Fibroblast of villous mesenchyme (primary cell): ENCODE data around the gene IL7R. TPM values are rescaled to one million over a fixed set of nuclear protein-coding genes. Genes with fewer than 3 reads are reported as not detected.
A peak's percentile ranks its signal among the peaks of the same experiment; 100 is the strongest.

Source experiments
- DNase-seq: peaks from one replicate; pipeline ENCODE4 v3.0.0-alpha.2; 2010; ENCODE audit warnings: low read depth
- H3K4me3 ChIP-seq: 2 replicates; pipeline ENCODE4 v1.5.1; 2011; ENCODE audit warnings: low read depth, mild to moderate bottlenecking, low read length
- total RNA-seq: library from RNA; depleted of rRNA; stranded (reverse); fragments of >200 nt; gene quantifications from 2 replicates; pipeline ENCODE4 v1.2.3, GENCODE V29; 2012
- TF ChIP-seq, protein P1 (sequence below): IDR thresholded peaks from 2 replicates; pipeline ENCODE4 v1.5.1; 2012; ENCODE audit warnings: low read depth, mild to moderate bottlenecking, low read length; ENCODE audit not compliant: insufficient read depth

IL7R gene
- total RNA-seq, 1 donor = 74.7 TPM

DNA sequence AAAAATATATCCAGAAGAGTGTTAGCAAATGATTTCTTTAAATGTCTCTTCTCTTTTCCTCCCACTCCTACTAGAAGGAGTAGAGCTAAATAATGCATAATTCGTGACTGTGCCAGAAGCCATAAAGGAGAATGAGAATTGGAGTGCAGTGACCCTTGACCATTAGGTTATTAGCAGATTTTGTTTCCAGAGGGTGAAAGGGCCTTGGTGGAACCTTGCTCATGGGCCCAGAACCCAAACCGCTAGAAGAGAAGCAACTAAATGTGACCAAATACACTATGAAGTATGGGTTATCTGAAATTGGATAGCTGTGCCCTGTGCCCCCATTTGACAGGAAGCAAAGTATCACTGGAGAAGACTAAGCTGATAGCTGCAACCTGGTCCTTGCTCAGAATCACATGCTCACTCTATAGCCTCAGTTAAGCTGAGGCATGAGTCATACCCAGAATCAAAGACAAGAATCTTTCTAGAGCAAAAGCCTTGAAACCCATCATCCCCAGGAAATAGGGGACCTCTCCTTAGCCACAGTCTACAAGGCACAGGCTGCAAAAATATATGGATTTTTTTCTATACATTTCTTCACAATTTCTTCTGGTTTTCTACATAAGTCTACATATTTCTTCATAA is 45.5 kb downstream of the IL7R start:
- H3K4me3 ChIP-seq = no peak overlapping the region
- TF ChIP-seq, protein P1, sequence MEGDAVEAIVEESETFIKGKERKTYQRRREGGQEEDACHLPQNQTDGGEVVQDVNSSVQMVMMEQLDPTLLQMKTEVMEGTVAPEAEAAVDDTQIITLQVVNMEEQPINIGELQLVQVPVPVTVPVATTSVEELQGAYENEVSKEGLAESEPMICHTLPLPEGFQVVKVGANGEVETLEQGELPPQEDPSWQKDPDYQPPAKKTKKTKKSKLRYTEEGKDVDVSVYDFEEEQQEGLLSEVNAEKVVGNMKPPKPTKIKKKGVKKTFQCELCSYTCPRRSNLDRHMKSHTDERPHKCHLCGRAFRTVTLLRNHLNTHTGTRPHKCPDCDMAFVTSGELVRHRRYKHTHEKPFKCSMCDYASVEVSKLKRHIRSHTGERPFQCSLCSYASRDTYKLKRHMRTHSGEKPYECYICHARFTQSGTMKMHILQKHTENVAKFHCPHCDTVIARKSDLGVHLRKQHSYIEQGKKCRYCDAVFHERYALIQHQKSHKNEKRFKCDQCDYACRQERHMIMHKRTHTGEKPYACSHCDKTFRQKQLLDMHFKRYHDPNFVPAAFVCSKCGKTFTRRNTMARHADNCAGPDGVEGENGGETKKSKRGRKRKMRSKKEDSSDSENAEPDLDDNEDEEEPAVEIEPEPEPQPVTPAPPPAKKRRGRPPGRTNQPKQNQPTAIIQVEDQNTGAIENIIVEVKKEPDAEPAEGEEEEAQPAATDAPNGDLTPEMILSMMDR = no peak
- DNase-seq = peak; percentile 55

DNA sequence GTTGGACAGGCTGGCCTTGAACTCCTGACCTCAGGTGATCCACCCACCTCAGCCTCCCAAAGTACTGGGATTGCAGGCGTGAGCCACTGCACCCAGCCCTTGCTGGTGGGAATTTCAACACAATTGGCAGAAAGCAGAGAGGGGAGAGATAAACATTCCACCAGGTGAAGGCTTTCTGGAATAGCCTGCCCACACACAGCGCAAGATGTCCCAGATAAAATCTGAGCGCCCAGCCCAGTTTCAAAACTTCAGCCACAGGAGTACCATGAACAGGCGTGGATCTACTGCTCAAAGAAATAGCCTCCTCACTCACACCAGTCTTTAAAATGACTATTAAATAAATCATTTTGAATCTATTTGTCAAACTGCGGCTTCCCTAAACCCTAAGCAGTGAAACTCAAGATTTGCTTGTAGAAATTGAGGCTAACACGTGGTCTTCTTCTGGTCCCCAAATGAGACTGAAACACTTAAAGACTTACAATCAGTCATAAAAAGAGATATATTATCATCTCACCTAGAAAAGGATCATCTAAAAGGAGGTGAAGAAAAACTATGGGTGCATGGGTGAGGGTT is 47.0 kb downstream of the IL7R start:
- no peak overlapping the region for H3K4me3 ChIP-seq
- no peak for DNase-seq
- TF ChIP-seq, protein P1 = no peak

DNA sequence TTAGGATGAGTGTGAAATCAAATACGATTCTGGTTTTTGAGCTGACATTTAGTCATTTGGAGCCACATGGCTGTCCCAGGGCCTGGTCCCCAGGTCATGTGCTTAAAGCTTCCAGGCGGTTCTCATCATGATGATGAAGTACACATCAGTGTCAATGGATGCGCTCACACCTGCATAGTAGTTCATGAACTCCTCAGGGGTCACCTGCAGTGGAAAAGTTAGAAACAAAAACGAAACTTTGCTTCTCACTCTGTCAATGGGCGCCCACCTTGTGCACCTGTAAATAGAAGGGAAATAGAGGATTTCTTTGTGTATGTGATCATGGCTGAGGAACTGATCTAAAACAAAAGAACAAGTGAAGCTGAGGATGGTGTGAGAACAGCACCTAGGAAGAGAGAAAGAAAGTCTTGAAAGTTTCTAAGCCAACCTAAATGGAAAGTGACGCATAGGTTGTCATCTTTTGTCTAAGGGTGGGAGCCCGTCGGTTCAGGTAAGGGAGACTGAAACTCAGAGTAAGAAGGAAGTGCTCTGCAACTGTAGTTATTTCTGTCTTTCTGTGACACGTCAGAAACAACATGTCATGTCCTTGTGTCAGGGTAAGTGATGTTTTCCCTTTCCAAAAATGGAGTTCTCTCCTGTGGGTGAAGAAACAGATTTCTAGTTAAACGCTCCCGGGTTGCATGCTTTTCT is 47.9 kb downstream of the IL7R start:
- TF ChIP-seq, protein P1 = no peak
- no peak overlapping the region for H3K4me3 ChIP-seq
- DNase-seq = no peak

DNA sequence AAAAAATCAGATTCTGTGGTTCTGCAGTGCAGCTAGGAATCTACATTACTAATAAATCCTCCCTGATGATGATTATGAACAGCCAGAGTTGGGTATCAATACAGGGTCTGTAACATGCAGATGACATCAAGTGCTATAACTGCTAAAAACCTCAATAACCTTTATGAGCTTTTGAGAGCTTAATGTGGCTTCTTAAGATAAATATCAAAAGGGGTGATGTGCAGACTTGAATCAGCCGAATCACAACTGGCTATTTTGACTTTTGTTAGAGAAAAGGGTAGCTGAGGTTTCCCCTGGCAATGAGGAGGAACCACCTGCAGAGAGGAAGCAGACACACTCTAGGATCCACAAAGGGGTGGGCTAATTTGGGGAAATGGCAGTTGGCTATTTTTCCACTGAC is 51.5 kb downstream of the IL7R start:
- TF ChIP-seq, protein P1 = no peak
- no peak overlapping the region for H3K4me3 ChIP-seq
- DNase-seq = no peak

DNA sequence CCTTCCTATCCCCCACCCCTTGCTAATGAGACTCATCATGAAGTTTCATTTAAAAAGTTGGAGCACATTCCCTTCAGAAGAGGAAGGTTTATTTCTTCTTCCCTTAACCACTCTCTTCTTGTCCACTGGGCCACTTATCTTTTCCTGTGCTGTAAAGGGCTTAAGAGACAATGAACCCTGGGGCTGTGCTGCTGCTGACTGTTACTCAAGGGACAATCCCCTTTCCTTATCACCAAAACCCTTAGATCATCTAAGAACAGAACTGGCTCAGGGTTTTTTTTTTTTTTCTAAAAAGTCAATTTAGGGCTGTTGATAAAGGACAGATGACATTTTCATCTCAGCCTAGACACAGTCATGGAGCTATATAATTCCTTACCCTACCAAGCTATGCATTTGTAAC is 52.1 kb downstream of the IL7R start:
- no peak for DNase-seq
- no peak overlapping the region for H3K4me3 ChIP-seq
- TF ChIP-seq, protein P1 = no peak

DNA sequence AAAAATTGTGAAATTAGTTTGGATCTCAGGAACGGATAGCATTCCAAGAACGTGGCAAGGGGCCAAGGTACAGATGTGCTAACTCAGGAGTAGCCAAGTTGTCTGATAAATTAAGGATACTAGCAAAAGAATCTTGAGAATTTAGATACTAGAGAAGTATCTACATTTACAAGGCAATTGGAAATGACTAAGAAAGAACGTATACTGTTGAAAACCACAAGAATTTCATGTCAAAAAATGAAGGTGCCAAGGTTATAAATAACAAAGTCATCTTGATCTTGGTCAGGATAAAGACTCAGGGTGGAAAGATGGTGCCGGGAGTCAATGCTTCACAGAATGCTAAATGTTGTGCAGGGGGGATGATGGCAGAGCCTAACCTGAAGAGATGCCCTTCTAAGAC is 62.5 kb downstream of the IL7R start:
- TF ChIP-seq, protein P1 = no peak
- no peak overlapping the region for H3K4me3 ChIP-seq
- peak; percentile 87 for DNase-seq
